H1 (cell line): ENCODE measurements around the gene TAF1D. TPM values are rescaled to one million over a fixed set of nuclear protein-coding genes. Genes with fewer than 3 reads are reported as not detected.

Experiments
- CTCF ChIA-PET: fragments of 300-600 bp; sonication (Branson Sonifier 250); formaldehyde crosslinking; loops from one replicate; lab custom pipeline; 2021; ENCODE audit not compliant: partially characterized antibody; lab: Charles Lee
- POLR2A ChIA-PET: fragments of 300-600 bp; sonication (Branson Sonifier 250); formaldehyde crosslinking; loops from one replicate; lab custom pipeline; 2021; ENCODE audit warnings: inconsistent platforms; ENCODE audit not compliant: partially characterized antibody; lab: Charles Lee
- DNase-seq, 2 experiments: peaks; one replicate each; pipeline versions ENCODE4 v3.0.0 to v3.0.0-alpha.2; 2010 to 2022; ENCODE audit warnings: low spot score in 2 of 2, low read depth in 1 of 2, mixed read lengths in 1 of 2
- FAIRE-seq: peaks from 2 replicates; lab custom pipeline; 2011; peaks lifted over from hg19 to GRCh38; lab: Jason Lieb, UNC
- H2AFZ ChIP-seq: 2 replicates; pipeline ENCODE4 v1.8.1; 2012; ENCODE audit warnings: low read length, inconsistent platforms
- H2AK5ac ChIP-seq: 2 replicates; pipeline ENCODE4 v1.6.1; 2013; ENCODE audit warnings: low read depth, low read length
- H2BK120ac ChIP-seq: replicated peaks from 2 replicates; pipeline ENCODE3; 2013; ENCODE audit warnings: low read depth, low read length, inconsistent platforms
- H2BK12ac ChIP-seq: 2 replicates; pipeline ENCODE4 v1.6.1; 2013; ENCODE audit warnings: low read depth, low read length
- H2BK15ac ChIP-seq: 2 replicates; pipeline ENCODE4 v1.6.1; 2013; ENCODE audit warnings: low read length
- H2BK20ac ChIP-seq: 2 replicates; pipeline ENCODE4 v1.6.1; 2013; ENCODE audit warnings: low read length
- H2BK5ac ChIP-seq: 2 replicates; pipeline ENCODE4 v1.6.1; 2013; ENCODE audit warnings: low read depth, low read length
- H3K14ac ChIP-seq: 2 replicates; pipeline ENCODE4 v1.6.1; 2013; ENCODE audit warnings: inconsistent platforms; ENCODE audit not compliant: insufficient read length
- H3K18ac ChIP-seq: 2 replicates; pipeline ENCODE4 v1.6.1; 2013; ENCODE audit warnings: low read length; ENCODE audit errors: extremely low read depth
- H3K23ac ChIP-seq: 2 replicates; pipeline ENCODE4 v1.6.1; 2013; ENCODE audit warnings: inconsistent platforms; ENCODE audit not compliant: insufficient read length
- H3K23me2 ChIP-seq: 2 replicates; pipeline ENCODE4 v1.6.1; 2013; ENCODE audit warnings: low read depth, low read length
- H3K27ac ChIP-seq: 2 replicates; pipeline ENCODE4 v1.6.1; 2011; ENCODE audit warnings: low read depth, low read length, inconsistent platforms
- H3K27me3 ChIP-seq, 4 experiments: replicated peaks in 1 of 4; 1 replicate in 1 of 4; 2 replicates in 3 of 4; pipeline versions ENCODE4 v1.6.1 to v1.8.1; 2011 to 2013; ENCODE audit warnings: low read length in 3 of 4, mild to moderate bottlenecking in 3 of 4, inconsistent platforms in 2 of 4, mixed read lengths in 2 of 4, moderate library complexity in 1 of 4; ENCODE audit not compliant: control insufficient read depth in 3 of 4, insufficient read depth in 3 of 4; ENCODE audit errors: extremely low read depth in 1 of 4
- H3K36me3 ChIP-seq, 4 experiments: 2 replicates each; pipeline versions ENCODE4 v1.6.1 to v1.8.1; 2011 to 2013; ENCODE audit warnings: mild to moderate bottlenecking in 4 of 4, low read length in 3 of 4, moderate library complexity in 2 of 4, control low read depth in 1 of 4, inconsistent platforms in 1 of 4; ENCODE audit not compliant: insufficient read depth in 4 of 4, control insufficient read depth in 2 of 4
- H3K4ac ChIP-seq: replicated peaks from 2 replicates; pipeline ENCODE3; 2013; ENCODE audit warnings: low read length, low read depth, mixed read lengths, inconsistent platforms; ENCODE audit not compliant: insufficient read length
- H3K4me1 ChIP-seq, 4 experiments: replicated peaks in 1 of 4; 1 replicate in 1 of 4; 2 replicates in 3 of 4; pipeline versions ENCODE4 v1.6.1 to v1.8.1; 2011 to 2013; ENCODE audit warnings: low read length in 3 of 4, inconsistent platforms in 2 of 4, mixed read lengths in 1 of 4; ENCODE audit not compliant: insufficient read depth in 4 of 4, control insufficient read depth in 3 of 4
- H3K4me2 ChIP-seq, 2 experiments: 2 replicates each; pipeline versions ENCODE4 v1.6.1 to v1.8.1; 2011 to 2013; ENCODE audit warnings: low read depth in 2 of 2, low read length in 2 of 2, control low read depth in 1 of 2, inconsistent platforms in 1 of 2, mild to moderate bottlenecking in 1 of 2; ENCODE audit not compliant: insufficient read depth in 1 of 2
- H3K4me3 ChIP-seq, 4 experiments: fragments of 200-600, 300-600 bp in 1 of 4; sonication (generic), shearing (Covaris generic), sonication (Bioruptor Twin) in 1 of 4; 2 replicates each; pipeline versions ENCODE4 v1.5.1 to v1.8.1; 2011 to 2016; ENCODE audit warnings: low read length in 4 of 4, low read depth in 3 of 4, control low read depth in 2 of 4, inconsistent platforms in 2 of 4, mild to moderate bottlenecking in 2 of 4, mixed read lengths in 1 of 4, moderate library complexity in 1 of 4; ENCODE audit not compliant: insufficient read depth in 2 of 4; ENCODE audit errors: extremely low read depth in 1 of 4
- H3K56ac ChIP-seq: replicated peaks from 2 replicates; pipeline ENCODE3; 2013; ENCODE audit warnings: low read depth, mild to moderate bottlenecking, mixed read lengths, low read length, inconsistent platforms; ENCODE audit not compliant: insufficient read length
- H3K79me1 ChIP-seq: 2 replicates; pipeline ENCODE4 v1.6.1; 2013; ENCODE audit warnings: low read depth, low read length, control low read depth
- H3K79me2 ChIP-seq, 2 experiments: 2 replicates each; pipeline versions ENCODE4 v1.6.1 to v1.8.1; 2012 to 2013; ENCODE audit warnings: low read length in 2 of 2, mild to moderate bottlenecking in 2 of 2, inconsistent platforms in 1 of 2; ENCODE audit not compliant: insufficient read depth in 2 of 2, control insufficient read depth in 1 of 2
- H3K9ac ChIP-seq, 4 experiments: replicated peaks in 1 of 4; 1 replicate in 1 of 4; 2 replicates in 3 of 4; pipeline versions ENCODE4 v1.6.1 to v1.8.1; 2011 to 2013; ENCODE audit warnings: low read depth in 3 of 4, low read length in 3 of 4, control low read depth in 2 of 4, mild to moderate bottlenecking in 2 of 4, moderate library complexity in 2 of 4, inconsistent platforms in 1 of 4; ENCODE audit errors: extremely low read depth in 1 of 4
- H3K9me3 ChIP-seq, 2 experiments: 2 replicates each; pipeline versions ENCODE4 v1.6.1 to v1.8.1; 2012 to 2013; ENCODE audit warnings: mild to moderate bottlenecking in 2 of 2, moderate library complexity in 2 of 2, control low read depth in 1 of 2, inconsistent platforms in 1 of 2, low read depth in 1 of 2, low read length in 1 of 2, mixed read lengths in 1 of 2; ENCODE audit not compliant: insufficient read depth in 2 of 2
- H4K20me1 ChIP-seq, 2 experiments: replicated peaks in 1 of 2; 2 replicates each; pipeline versions ENCODE3 to v1.8.1; 2011 to 2013; ENCODE audit warnings: inconsistent platforms in 2 of 2, low read length in 2 of 2, mild to moderate bottlenecking in 1 of 2; ENCODE audit not compliant: insufficient read depth in 2 of 2, control insufficient read depth in 1 of 2
- H4K5ac ChIP-seq: 2 replicates; pipeline ENCODE4 v1.6.1; 2013; ENCODE audit warnings: low read length, low read depth, mixed read lengths, inconsistent platforms; ENCODE audit not compliant: insufficient read length
- H4K8ac ChIP-seq: 2 replicates; pipeline ENCODE4 v1.8.0; 2013; ENCODE audit warnings: mild to moderate bottlenecking, moderate library complexity, low read length, inconsistent platforms; ENCODE audit not compliant: insufficient read depth; ENCODE audit errors: extremely low read depth
- H4K91ac ChIP-seq: replicated peaks from 2 replicates; pipeline ENCODE3; 2013; ENCODE audit warnings: low read length, mixed read lengths, inconsistent platforms; ENCODE audit not compliant: insufficient read length
- CTBP2 ChIP-seq: IDR thresholded peaks from 2 replicates; pipeline ENCODE4 v1.7.0; 2011; ENCODE audit warnings: borderline replicate concordance, mild to moderate bottlenecking, moderate library complexity, mixed read lengths, low read length; ENCODE audit not compliant: insufficient read depth, insufficient read length
- NRF1 ChIP-seq: IDR thresholded peaks from 2 replicates; pipeline ENCODE4 v1.6.1; 2011; ENCODE audit warnings: mild to moderate bottlenecking, low read depth, low read length, improper control_type of control experiment
- POLR2AphosphoS5 ChIP-seq: IDR thresholded peaks from 2 replicates; pipeline ENCODE4 v1.6.1; 2011; ENCODE audit warnings: low read depth, low read length
- SIN3A ChIP-seq, 2 experiments: IDR thresholded peaks in 1 of 2; conservative IDR thresholded peaks in 1 of 2; 2 replicates each; pipeline ENCODE4 v1.6.1; 2011 to 2012; ENCODE audit warnings: low read length in 2 of 2, improper control_type of control experiment in 1 of 2, low read depth in 1 of 2, mild to moderate bottlenecking in 1 of 2
- SP2 ChIP-seq: IDR thresholded peaks from 2 replicates; pipeline ENCODE4 v1.6.1; 2012; ENCODE audit warnings: mild to moderate bottlenecking, low read length, inconsistent platforms
- SRF ChIP-seq: IDR thresholded peaks from 2 replicates; pipeline ENCODE4 v1.6.1; 2011; ENCODE audit warnings: mild to moderate bottlenecking, low read depth, low read length, moderate library complexity
- TCF12 ChIP-seq: IDR thresholded peaks from 2 replicates; pipeline ENCODE4 v1.6.1; 2011; ENCODE audit warnings: low read depth, mild to moderate bottlenecking, low read length
- WGBS, 2 experiments: shearing (Covaris generic) in 1 of 2; methylation state at CpG; one replicate each; pipeline versions ENCODE4 v1.1.6 to v1.1.7; 2013 to 2015; ENCODE audit warnings: low lambda C conversion rate in 2 of 2, mixed read lengths in 2 of 2, inconsistent platforms in 1 of 2, low coverage in 1 of 2, missing lambda C conversion rate in 1 of 2; ENCODE audit not compliant: insufficient replicate concordance in 2 of 2, insufficient coverage in 1 of 2, insufficient read length in 1 of 2; ENCODE audit errors: extremely low coverage in 1 of 2, missing lambda C conversion rate in 1 of 2; 5-methylcytosine and 5-hydroxymethylcytosine counted together
- polyA plus RNA-seq, 7 experiments: library from polyadenylated mRNA; depleted of rRNA in 3 of 7; stranded (reverse) in 5 of 7; unstranded in 2 of 7; fragments of >200 nt in 5 of 7; fragments of 200-250 nt in 2 of 7; gene quantifications; 1 replicate in 5 of 7; 2 replicates in 1 of 7; 4 replicates in 1 of 7; pipeline versions ENCODE4 v1.2.1 to v1.2.3, GENCODE V29; 2011 to 2013; ENCODE audit warnings: missing spikeins in 2 of 7, mixed read lengths in 2 of 7
- total RNA-seq: library from RNA; stranded (reverse); fragmentation: NEBNext Ultra II Directional; extraction: Animal tissue kit (Norgen Biotek cat#: 25700); gene quantifications from 2 replicates; pipeline ENCODE4 v1.2.1, GENCODE V29; 2021

TAF1D gene
- total and polyA plus RNA-seq, 2 of the 8 experiments (the other 6 are each of a cell fraction or from before 2014, with no cell fraction given), result 64.7 to 212 TPM

DNA sequence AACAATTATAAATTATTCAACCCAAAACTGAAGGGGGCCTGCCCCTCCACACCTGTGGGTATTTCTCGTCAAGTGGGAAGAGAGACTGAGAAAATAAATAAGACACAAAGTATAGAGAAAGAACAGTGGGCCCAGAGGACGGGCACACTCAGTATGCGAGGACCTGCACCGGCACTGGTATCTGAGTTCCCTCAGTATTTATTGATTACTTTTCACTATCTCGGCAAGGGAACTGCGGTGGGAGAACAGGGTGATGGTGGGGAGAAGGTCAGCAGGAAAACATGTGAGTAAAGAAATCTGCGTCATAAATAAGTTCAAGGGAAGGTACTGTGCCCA, 3.3 kb upstream of the TAF1D start:
- no peak overlapping the region for H2BK120ac ChIP-seq
- CTCF ChIA-PET, result interaction anchor here (0.9 to 1.3 kb wide), 2 partner anchors 31 to 49 kb away, joined by 3 to 4 read pairs; no protein-coding TSS in a partner anchor
- H2BK15ac ChIP-seq, result no peak overlapping the region
- H3K23me2 ChIP-seq, result no peaks in the 10 kb centered on the region; the same call in 1 of the 2 replicates
- no peak overlapping the region for H3K18ac ChIP-seq
- no peak overlapping the region for H4K91ac ChIP-seq
- no peak overlapping the region for H3K4me3 ChIP-seq
- H3K14ac ChIP-seq, result no peak overlapping the region
- H3K9me3 ChIP-seq, result no peaks in the 10 kb centered on the region
- H3K79me1 ChIP-seq, result no peaks in the 10 kb centered on the region; the same call in 1 of the 2 replicates
- H2BK20ac ChIP-seq, result no peak overlapping the region
- H3K9ac ChIP-seq, result no peak overlapping the region
- DNase-seq (no peak), FAIRE-seq (no peak)
- no peak overlapping the region for H3K56ac ChIP-seq
- no peak overlapping the region for H3K4ac ChIP-seq
- WGBS, 2 experiments, result 88% methylated on average over 7 of the region's 7 CpGs; no CpG with 5 or more reads in 1 of the 2 experiments
- peak overlapping the region; percentile 8 to 10; a peak in 1 of 4 replicates for H3K4me2 ChIP-seq
- POLR2A ChIA-PET, result interaction anchor here (1.1 to 16.4 kb wide), 2 partner anchors 21 to 40 kb away, joined by 3 to 495 read pairs; partner anchors contain the start of gene MED17
- no peak overlapping the region for H4K5ac ChIP-seq
- H3K27me3 ChIP-seq, result no peaks in the 10 kb centered on the region
- peaks cover 0 to 12% (median 5%) of the 10 kb centered on the region in 4 experiments; a peak in 3 of 8 replicates for H3K36me3 ChIP-seq
- H2AK5ac ChIP-seq, result no peak overlapping the region
- no peak overlapping the region for H3K27ac ChIP-seq
- H2AFZ ChIP-seq, result no peak overlapping the region
- no peaks in the 10 kb centered on the region for H4K20me1 ChIP-seq
- H3K79me2 ChIP-seq, result peaks cover 10 to 43% of the 10 kb centered on the region in 2 experiments
- no peak overlapping the region for H3K23ac ChIP-seq
- TF ChIP-seq CTBP2 (no peak), SRF (no peak), SP2 (no peak), SIN3A (conservative IDR thresholded peaks at IDR 0.05 in 1 of 2, IDR thresholded peaks at IDR 0.05 in 1 of 2; ENCODE audit: low read depth in 1 of 2, low read length in 2 of 2) (no peak), NRF1 (no peak), TCF12 (no peak), POLR2AphosphoS5 (no peak)
- H2BK12ac ChIP-seq, result no peak overlapping the region
- H4K8ac ChIP-seq, result no peak overlapping the region
- H3K4me1 ChIP-seq, result peaks cover 0 to 6% (median 1%) of the 10 kb centered on the region in 4 experiments; a peak in 2 of 7 replicates
- H2BK5ac ChIP-seq, result no peak overlapping the region
